Activated CD8-positive, alpha-beta memory T cell treated with anti-CD3 and anti-CD28 coated beads, Interleukin-2, amount 50 U/mL, for 1 hour (primary cell): Measurements from ENCODE around the gene FAM118A.
"Not testable (repeated sequence)": the region's sequence is repeated elsewhere in the genome, so short reads cannot be mapped to it uniquely, and the experiment has no call there.

Experiments used
- DNase-seq: peaks from one replicate; pipeline ENCODE4 v3.0.0-alpha.2; 2020; ENCODE audit errors: extremely low read depth

Gene FAM118A

GRCh38 chr22:45281010-45281409, 28.7 kb upstream of the FAM118A start:
- no peak for DNase-seq

- no peak for DNase-seq
Observed at GRCh38 chr22:45284705-45285262, 24.9 kb upstream of the FAM118A start, which contains the start of gene UPK3A. Gene UPK3A, plus strand, starts transcription at chr22:45284949. Its CDS starts 65 bp downstream, at chr22:45285014.

- DNase-seq: no peak
Observed at GRCh38 chr22:45285263-45286058, 24.3 kb upstream of the FAM118A start.

- DNase-seq: no peak
Observed at GRCh38 chr22:45286854-45287551, 22.7 kb upstream of the FAM118A start.

- DNase-seq: no peak
Observed at GRCh38 chr22:45290410-45290936, 19.3 kb upstream of the FAM118A start.

GRCh38 chr22:45291061-45291930, 18.4 kb upstream of the FAM118A start:
- DNase-seq: no peak

- no peak for DNase-seq
Observed at GRCh38 chr22:45291931-45292290, 17.8 kb upstream of the FAM118A start.

GRCh38 chr22:45292731-45293442, 16.8 kb upstream of the FAM118A start:
- no peak for DNase-seq

GRCh38 chr22:45294030-45294429, 15.7 kb upstream of the FAM118A start:
- no peak for DNase-seq

GRCh38 chr22:45295004-45295403, 14.7 kb upstream of the FAM118A start:
- not testable (repeated sequence) for DNase-seq

GRCh38 chr22:45295492-45295891, 14.2 kb upstream of the FAM118A start:
- DNase-seq: no peak

GRCh38 chr22:45296628-45297297, 13.0 kb upstream of the FAM118A start:
- DNase-seq: no peak

- no peak for DNase-seq
Observed at GRCh38 chr22:45298934-45299505, 10.7 kb upstream of the FAM118A start.

- no peak for DNase-seq
Observed at GRCh38 chr22:45302751-45303150, 7.0 kb upstream of the FAM118A start.

GRCh38 chr22:45303181-45303580, 6.6 kb upstream of the FAM118A start:
- DNase-seq: no peak

- no peak for DNase-seq
Observed at GRCh38 chr22:45304971-45305370, 4.8 kb upstream of the FAM118A start.

GRCh38 chr22:45305456-45306075, 4.2 kb upstream of the FAM118A start:
- DNase-seq: no peak

- no peak for DNase-seq
Observed at GRCh38 chr22:45306139-45306538, 3.6 kb upstream of the FAM118A start.

GRCh38 chr22:45308391-45308956, 1.3 kb upstream of the FAM118A start:
- DNase-seq: no peak
